ENCODE measurements around the gene PTDSS2.
"Not testable (repeated sequence)": the region's sequence is repeated elsewhere in the genome, so short reads cannot be mapped to it uniquely, and the experiment has no call there.

Gene PTDSS2

DNA sequence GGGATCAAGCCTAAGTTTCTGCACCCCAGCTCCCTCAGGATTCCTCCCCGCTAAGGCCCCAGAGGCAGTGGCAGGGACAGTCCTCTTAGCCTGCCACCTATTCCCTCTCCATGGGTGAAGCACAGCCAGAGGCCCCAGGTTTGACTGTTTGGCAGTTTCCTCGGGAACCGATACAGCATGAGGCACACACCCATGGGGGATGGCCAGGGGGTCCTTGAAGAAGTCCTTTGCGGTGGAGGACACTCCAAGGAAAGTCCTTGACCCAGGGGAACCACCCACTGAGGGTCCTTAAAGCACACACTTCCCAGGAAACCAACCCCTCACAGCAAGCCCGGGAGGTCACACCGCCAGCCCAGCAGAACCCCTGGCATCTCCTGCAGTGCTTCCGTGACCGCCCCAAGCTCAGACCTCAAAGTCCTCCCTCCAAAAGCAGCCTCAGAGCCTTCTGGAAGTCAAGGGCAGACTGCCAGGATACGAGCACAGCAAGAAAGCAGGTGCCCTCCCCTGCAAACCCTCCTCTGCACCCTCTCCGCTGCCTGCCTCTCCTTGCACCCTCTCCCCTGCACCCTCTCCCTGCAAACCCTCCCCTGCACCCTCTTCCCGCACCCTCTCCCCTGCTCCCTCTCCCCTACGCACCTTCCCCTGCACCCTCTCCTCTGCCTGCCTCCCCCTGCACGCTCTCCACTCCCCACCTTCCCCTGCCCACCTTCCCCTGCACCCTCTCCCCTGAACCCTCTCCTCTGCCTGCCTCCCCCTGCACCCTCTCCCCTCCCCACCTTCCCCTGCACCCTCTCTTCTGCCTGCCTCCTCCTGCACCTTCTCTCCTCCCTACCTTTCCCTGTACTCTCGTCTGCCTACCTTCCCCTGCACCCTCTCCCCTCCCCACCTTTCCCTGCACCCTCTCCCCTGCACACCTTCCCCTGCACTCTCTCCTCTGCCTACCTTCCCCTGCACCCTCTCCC, 36.7 kb upstream of the PTDSS2 start:
- DNase-seq (ENCODE audit: low read depth in 2 of 2) = no peak

DNA sequence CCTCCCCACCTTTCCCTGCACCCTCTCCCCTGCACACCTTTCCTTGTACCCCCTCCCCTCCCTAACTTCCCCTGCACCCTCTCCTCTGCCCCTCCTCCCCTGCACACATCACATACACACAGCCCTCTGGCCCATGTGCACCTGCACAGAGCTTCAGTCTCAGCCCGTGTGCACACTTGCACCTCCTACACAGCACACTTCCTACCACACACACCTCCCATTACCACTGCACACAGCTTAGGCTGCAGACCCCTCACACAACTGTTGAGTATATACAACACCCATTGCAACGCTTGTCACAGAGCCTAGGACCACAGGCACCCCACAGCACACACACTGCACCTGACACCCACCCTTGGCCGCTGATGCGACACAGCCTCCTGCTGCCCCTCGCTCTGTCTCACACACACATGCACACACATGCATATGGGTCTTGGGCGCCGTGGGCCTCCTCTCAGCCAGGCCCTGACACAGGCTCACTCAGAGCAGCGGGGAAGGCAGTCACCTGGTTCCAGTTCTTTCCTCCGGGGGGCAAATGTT, 35.7 kb upstream of the PTDSS2 start:
- no peak for DNase-seq (ENCODE audit: low read depth in 2 of 2)

DNA sequence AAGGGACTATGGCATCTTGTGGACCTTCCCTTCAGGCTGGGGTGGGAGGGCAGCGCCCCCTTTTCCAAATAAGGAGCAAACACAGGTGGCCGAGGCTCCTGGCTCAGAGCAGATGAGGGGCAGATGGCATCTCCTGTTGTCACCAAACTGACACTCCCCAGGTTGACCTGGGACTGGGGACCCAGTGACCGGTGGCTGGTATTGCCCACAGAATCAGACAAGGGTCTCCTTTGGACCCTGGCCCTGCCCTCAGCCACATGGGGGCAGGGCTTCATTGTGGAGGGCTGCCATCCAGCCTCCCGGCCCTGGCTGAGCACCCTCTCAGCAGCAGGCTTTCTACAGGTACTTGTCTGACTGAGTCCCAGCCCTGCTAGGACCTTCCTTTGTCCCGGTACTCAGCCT, 34.4 kb upstream of the PTDSS2 start:
- DNase-seq (ENCODE audit: low read depth in 2 of 2) = no peak

DNA sequence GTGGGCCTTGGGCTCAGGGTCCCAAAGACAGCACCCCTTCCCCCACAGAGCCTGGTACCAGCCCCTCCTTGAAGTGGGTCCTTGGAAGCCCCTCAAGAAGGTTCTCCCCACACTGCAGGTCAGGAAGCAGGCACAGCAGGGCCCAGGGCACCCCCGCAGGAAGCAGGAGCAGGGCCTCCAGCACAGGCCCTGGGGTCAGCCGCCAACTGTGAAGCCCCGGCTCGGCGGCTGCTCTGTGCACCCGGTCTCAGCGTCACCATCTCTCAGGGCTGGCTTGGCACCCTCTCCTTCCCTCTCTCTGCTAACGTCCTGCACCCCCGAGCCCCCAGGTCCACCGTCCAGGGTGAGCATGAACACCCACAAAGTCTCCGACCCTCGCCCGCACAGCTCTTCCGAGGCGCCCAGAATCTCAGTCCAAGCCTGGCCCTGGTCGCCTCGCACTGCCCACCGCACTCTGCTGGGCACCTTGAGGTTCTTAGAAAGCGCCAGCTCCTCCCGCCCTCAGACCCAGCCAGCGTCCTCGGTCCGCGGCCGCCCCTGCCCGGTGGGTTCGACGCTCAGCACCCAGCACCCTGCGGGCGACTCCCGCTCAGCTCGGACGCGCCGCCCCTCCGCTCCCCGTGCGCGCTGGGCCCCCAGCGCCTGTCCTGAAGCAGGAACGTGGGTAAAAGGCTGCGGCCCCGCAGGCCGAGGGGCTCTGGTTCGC, 33.9 kb upstream of the PTDSS2 start:
- DNase-seq (ENCODE audit: low read depth in 2 of 2) = no peak

DNA sequence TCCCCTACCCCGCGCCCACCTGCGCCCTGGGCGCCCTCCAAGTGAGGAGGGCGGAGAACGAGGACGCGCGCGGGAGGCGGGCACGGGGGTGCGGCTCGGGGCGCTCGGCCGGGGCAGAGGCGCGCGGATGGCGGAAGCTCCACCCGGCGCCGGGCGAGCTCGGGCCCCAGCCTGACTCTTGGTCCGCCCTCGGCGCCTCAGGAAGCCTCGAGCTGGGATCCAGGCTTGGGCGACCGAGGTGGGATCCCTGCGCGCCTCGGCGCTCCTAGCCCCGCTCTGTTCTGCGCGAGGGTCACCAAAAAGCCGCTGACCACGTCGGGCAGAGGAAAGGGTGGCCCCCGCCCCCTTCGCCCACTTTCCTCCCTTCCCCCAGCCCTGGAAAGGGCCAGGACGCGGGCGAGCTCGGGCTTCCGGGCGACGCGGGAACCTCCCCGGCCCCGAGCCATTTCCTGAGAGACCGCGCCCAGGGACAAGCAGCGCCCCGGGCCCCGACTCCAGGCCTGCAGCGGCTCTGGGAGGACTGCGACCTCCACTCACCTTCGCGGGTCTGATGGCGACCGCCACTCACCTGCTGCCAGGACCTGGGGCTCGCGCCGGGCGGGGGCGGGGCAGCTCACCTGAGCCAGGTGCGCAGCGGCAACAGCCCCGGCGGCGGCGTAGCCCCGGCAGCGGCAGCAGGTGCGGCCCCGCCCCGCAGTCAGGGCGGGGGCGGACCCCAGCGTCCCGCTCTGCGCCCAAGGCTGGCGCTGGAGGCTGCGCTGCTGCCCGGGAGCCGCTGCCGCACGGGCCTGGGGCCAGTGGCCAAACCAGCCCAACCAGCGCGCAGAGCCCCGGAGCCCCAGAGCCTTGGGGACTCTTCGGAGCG, 33.1 kb upstream of the PTDSS2 start:
- no peak for DNase-seq (ENCODE audit: low read depth in 2 of 2)

DNA sequence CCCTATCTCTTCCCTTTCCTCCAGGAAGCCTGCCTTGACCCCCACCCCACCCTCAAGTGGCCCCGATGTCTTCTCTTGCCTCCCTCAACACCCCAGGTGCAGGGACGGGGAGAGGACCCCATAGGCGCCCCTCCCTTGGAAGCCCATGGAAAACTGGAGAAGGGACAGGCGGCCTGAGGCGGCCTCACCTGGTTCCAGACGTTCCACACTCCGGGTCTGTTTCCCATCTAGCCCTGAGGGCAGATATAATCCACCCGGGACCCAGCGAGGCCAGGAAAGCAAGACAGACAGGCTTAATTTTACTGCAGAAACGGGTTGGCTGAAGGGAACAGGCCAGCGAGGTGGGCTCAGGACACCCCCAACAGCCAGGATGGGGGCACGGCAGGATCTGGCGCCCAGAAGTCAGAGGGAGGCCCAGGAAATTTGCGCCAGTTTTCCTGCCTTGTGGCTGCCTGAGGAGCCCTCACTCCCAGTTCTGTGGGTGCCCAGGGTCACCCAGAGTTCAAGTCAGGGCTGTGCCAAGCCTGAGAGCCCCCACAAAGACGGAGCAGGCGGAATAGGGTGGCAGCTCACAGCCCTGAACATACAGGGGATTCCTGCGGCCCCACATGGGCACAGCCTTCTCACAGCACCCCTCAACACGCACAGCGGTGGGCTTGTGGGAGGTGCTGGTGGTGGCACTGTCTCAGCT, 32.3 kb upstream of the PTDSS2 start:
- DNase-seq (ENCODE audit: low read depth in 2 of 2) = no peak

DNA sequence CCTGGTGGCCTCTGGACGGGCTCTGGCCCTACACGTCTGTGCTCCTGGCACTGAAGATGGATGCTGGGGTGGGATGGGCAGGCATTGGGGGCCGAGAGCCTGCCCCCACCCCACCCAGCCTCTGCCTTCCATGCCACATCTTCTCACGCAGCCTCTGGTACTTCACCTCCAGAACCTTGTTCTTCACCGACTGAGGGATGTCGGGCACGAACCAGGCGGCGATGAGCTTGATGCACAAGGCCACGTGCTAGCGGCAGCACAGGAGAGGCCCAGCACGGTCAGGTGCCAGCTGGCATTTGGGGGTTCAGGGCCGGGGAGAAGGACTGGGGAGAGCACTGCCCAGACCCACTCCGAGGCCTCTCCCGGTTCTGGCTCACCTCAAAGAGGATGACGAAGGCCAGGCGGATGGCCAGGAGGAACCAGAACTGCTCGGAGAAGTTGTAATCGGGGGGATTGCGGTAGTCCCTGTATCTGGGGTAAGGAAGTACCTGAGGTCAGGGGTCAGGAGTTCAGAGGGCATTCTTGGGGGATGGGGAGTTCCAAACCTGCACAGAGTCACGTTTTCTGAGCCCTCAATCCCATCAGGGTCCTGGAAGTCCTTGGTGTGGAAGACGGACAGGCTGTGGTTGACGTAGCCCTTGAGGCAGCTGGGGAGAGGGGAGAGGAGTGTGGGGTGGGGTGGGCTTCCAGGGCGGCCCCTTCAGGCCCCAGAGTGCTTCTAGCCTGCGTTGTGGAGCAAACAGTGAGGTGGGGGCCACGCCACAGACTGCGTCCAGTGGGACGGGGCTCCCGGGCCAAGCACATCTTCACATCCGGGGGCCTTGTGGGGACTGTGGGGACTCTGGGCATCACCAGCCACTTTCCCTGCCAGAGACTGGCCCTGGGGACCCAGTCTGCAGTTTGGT, 31.5 kb upstream of the PTDSS2 start:
- no peak for DNase-seq (ENCODE audit: low read depth in 2 of 2)

DNA sequence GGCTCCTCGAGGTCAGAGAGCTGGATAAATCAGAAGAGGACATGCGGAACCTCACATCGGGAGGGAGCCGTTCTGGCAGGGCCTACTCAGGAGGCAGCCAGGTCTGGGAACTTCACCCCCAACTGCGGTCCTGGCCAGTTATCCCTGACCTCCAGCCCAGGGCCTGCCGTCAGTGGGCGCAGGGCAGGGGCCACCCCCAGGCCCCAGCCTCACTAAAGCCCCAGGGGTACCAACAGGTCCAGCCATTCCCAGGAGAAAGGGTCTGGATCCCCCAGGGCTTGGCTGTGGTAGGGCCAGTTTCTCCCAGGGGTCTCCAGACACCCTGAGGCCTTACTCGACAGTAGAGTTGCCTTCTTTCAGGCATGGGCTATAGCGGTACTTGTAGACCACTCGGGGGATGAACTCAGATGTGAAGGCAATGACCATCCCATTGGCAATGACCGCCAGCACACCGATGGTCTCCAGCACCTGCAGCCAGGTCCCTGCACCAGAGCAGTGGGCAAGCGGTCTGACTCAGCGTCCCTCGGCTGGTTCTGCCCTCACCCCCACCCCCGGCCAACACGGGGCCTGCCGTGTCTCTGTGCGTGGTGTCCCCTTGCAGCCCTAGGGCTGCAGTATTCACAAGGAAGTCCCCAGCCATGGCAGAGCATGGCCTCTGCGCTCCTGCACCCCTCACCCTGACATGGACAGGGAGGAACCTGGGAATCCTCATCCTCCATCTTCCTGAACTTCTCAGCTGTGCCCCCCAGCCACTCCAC, 30.7 kb upstream of the PTDSS2 start:
- no peak for DNase-seq (ENCODE audit: low read depth in 2 of 2)

DNA sequence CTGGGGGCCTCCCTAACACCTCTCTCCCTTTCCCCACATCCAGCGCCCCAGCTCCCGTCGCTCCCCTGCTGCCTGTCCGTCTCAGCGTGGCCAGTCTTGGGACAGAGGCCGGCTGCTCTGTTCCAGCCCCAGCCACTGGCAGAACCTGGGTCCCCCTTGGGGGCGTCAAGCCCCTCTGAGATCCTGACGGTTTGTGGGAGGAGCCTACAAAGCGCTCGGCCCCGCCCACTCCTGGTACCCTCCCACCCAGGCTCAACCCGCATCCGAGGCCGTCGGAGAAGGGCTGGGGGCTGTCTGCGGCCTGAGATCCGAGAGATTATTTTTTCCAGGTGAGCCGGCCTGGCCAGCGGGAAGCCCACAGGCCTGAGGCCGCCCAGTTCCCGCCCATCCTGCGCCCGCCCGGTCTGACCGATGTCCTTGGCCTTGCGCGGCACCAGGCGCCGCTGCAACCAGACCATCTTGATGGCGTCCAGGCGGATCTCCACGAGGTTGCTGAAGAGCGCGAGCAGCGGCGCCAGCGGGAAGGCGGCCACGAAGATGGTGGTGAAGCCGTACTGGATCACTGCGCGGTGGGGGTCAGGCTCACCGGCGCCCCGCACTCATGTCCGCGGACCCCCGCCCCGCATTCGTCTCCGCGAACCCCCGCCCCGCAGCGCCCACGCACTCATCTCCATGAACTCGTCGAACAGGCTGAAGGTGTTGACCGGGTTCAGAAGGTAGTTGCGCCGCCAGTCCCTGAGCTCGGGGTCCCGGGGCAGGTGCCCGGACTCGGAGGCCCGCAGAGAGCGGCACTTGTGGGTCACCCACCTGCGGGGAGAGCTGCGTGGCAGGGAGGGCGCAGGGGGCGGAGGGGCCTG, 29.8 kb upstream of the PTDSS2 start:
- no peak for DNase-seq (ENCODE audit: low read depth in 2 of 2)

DNA sequence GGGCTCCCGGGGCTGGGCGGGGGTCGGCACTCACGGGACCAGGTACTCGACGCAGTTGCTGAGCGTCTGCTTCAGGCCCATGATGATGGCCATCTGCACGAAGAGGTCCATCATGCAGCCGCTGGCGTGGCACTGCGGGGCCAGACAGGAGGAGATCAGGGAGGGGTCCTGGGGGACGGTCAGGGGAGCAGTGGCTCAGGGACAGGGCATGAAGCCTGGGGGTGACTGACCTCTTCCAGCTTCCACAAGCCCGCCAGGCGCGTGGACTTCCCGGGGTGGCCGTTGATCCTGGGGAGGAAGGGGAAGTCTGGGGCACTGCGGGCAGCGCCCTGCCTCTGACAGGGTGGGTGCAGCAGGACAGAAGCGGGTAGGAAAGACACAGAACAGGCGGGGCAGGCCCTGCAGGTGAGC, 29.2 kb upstream of the PTDSS2 start:
- DNase-seq (ENCODE audit: low read depth in 2 of 2) = no peak

DNA sequence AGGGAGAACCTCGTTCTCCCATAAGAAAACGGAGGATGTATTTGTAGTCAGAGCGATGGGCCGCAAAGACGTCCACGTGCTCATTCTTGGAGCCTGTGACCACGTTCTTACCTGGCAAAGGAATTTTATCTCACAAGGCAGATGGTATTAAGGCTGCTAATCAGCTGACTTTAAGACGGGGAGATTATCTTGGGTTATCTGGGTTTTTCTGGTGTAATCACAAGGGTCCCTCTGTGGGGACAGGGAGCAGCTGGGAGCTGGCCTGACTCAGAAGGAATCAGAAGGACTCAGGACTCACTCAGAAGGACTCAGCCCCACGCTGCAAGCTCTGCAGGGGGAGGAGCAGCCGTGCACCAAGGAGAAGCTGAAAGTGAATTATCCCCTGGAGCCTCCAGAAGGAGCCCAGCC, 27.8 kb upstream of the PTDSS2 start:
- no peak for DNase-seq (ENCODE audit: low read depth in 2 of 2)

DNA sequence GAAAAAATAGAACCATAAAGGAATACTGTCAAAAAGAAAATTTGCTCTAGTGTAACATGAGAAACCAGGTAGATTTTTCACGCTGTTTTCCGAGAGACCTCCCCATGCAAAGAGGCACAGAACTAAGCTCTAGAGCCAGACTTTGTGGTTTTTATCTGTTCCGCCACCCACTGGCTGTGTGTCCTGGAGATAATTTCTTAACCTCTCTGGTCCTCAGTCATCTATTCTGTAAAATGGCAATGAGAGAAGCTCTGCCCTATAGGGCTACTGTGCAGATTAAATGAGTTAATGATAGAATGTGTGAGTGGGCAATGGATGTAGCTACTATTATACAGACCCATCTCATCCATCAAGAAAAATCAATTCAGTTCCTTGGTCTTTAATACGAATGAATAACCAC, 25.8 kb upstream of the PTDSS2 start:
- DNase-seq (ENCODE audit: low read depth in 2 of 2) = no peak

DNA sequence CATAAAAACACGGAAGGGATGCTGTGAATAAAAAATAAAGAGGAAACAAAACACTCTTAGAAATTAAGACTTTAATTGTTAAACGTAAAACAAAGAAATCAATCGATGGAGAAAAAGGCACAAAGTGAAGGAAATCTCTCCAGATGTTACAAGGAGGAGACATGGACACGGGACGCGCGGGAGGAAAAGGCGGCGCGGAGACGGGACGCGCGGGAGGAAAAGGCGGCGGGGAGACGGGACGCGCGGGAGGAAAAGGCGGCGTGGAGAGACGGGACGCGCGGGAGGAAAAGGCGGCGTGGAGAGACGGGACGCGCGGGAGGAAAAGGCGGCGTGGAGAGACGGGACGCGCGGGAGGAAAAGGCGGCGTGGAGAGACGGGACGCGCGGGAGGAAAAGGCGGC, 25.3 kb upstream of the PTDSS2 start:
- not testable (repeated sequence) for DNase-seq (ENCODE audit: low read depth in 2 of 2)

DNA sequence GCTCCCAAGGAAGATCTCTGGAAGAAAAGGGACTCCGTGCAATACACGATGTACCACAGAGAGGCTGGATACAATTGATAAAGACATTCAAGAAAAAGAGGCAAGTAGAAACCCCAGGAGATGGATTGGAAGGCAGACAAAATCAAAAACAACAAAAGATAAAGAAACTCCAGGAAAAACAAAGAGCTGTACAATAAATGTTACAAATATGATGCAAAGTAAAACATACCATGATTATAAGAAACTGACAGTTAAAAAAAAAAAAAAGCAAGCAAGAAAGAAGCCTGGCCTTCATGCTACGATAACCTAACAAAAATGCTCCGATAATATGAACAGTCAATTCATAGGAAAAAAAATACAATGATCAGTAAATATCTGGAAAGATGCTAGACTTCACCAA, 24.8 kb upstream of the PTDSS2 start:
- DNase-seq (ENCODE audit: low read depth in 2 of 2) = no peak

DNA sequence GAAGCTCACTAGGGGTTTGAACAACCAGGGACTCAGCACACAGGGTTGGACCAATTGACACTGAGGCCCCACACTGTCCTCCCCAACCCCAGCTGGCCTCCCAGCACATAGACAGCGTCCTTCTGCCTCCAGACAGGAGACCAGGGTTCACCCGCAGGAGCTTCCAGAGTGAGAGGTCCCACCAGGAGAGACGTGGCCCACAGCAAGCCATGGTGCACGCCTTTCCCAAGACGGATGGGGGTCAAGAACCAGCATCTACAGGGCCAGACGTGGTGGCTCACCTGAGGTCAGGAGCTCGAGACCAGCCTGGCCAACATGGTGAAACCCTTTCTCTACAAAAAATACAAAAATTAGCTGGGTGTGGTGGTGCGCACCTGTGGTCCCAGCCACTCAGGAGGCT, 23.2 kb upstream of the PTDSS2 start:
- no peak for DNase-seq (ENCODE audit: low read depth in 2 of 2)

DNA sequence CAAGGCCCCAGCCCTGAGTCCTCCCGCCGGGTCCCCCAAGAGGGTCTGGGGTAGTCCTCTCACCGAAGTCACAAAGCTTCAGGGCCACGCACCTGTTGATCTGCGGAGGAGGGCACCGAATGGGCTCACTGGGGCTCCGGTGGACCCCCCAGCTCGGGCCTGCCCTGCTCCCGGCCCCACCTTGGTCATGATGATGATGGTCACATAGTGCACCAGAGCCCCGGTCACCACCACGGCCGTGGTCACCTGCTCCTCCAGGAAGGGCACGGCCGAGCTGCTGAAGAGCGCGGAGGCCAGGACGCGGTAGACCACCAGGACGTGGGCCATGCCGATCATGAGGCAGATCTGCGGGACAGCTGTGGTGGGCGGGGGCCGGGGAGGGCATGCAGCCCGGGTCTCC, 21.8 kb upstream of the PTDSS2 start:
- DNase-seq (ENCODE audit: low read depth in 2 of 2) = no peak

DNA sequence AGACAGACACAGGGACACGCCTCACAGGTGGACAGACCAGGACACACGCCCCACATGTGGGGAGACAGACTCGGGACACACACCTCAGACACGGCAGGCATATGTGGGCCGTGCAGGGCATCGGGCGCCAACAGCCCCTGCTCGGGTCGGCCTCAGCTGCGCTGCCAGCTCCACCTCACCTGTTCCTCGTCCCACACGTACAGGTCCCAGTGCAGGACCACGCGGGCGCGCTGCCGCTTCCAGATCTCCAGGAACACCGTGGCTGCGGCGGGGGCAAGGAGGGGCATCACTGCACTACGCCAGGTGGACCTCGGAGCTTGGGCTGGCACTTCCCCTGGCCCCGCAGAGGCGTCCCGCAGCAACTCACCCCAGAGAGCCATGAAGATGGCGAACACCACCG, 20.7 kb upstream of the PTDSS2 start:
- DNase-seq (ENCODE audit: low read depth in 2 of 2) = no peak

DNA sequence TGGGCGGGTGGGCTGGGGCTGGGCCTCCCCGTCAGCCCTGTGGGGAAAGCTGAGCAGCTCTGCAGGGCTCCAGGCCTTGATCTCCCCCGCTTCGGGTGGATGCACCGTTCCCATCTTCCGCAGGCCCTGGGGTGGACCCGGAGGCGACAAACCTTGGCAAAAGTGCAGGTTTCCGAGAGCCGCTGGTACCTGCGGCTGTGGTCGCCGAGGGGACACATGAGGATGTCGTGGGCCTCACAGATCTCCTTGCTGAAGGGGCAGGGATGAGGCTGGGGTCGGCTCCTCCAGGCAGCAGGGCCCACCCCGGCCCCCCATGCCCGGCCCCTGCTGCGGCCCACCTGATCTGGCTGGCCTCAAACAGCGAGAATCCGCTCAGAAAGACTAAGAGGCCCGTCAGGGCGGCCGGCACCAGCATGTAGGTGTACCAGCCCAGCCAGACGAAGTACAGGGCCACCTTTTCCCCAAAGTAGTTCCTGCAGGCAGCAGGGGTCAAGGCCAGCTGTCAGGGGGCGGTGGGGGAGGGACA, 20.1 kb upstream of the PTDSS2 start:
- DNase-seq (ENCODE audit: low read depth in 2 of 2) = no peak
